Activated CD8-positive, alpha-beta T cell treated with anti-CD3 and anti-CD28 coated beads for 36 hours (primary cell): ENCODE results near the gene PSD4. TPM values are rescaled to one million over a fixed set of nuclear protein-coding genes. Genes with fewer than 3 reads are reported as not detected.

Experiments
- ATAC-seq: fragments of 200-7000 bp; cut with Tn5 transposase; one replicate; pipeline ENCODE4 v1.10.0; 2021; ENCODE audit warnings: mild to moderate bottlenecking, moderate library complexity
- CTCF ChIA-PET: fragments of 350-600 bp; sonication (Branson Sonifier 250); formaldehyde crosslinking; loops from one replicate; lab custom pipeline; 2021; ENCODE audit warnings: antibody characterized with exemption; lab: Charles Lee
- POLR2A ChIA-PET: fragments of 350-600 bp; sonication (Branson Sonifier 250); formaldehyde crosslinking; loops from one replicate; lab custom pipeline; 2021; ENCODE audit warnings: antibody characterized with exemption; lab: Charles Lee
- DNase-seq: peaks from one replicate; pipeline ENCODE4 v3.0.0-alpha.2; 2020
- H3K27ac Mint-ChIP-seq: one replicate; pipeline ENCODE4 v1.8.0; 2021; ENCODE audit warnings: mild to moderate bottlenecking, mixed read lengths
- H3K27me3 Mint-ChIP-seq: one replicate; pipeline ENCODE4 v1.8.0; 2021; ENCODE audit warnings: mixed read lengths
- H3K36me3 Mint-ChIP-seq: one replicate; pipeline ENCODE4 v1.8.0; 2021; ENCODE audit warnings: low read depth, mixed read lengths
- H3K4me1 Mint-ChIP-seq: one replicate; pipeline ENCODE4 v1.8.0; 2021; ENCODE audit warnings: low read depth, mixed read lengths
- H3K4me3 Mint-ChIP-seq: one replicate; pipeline ENCODE4 v1.8.0; 2021; ENCODE audit warnings: mild to moderate bottlenecking, moderate library complexity, mixed read lengths
- H3K9me3 Mint-ChIP-seq: one replicate; pipeline ENCODE4 v1.8.0; 2021; ENCODE audit warnings: mixed read lengths
- intact Hi-C: fragments of 100-400 bp; cut with micrococcal nuclease; formaldehyde crosslinking; loops from one replicate; pipeline ENCODE4 v1.10.0; 2022
- total RNA-seq, 2 experiments: library from RNA; stranded (reverse); gene quantifications; one replicate each; pipeline ENCODE4 v1.2.3, GENCODE V29; 2021
- TF ChIP-seq, protein P1 (sequence below): fragments of 200-600 bp; IDR thresholded peaks from one replicate; pipeline ENCODE4 v1.8.0; 2022; ENCODE audit warnings: antibody characterized with exemption, mild to moderate bottlenecking

Gene PSD4
- total RNA-seq, 2 experiments from 2014 or later: 247 to 251 TPM

GRCh38 chr2:113236367-113237159 lies 62.8 kb downstream of the PSD4 start:
- intact Hi-C loops: no loop called here
- H3K27me3 Mint-ChIP-seq: no peaks in the 10 kb centered on the region
- no peak for ATAC-seq
- peaks cover 24% of the 10 kb centered on the region for H3K4me1 Mint-ChIP-seq
- POLR2A ChIA-PET: interaction anchor here (0.7 kb wide), 1 partner anchor 12 kb away, joined by 3 read pairs; no protein-coding TSS in a partner anchor
- no peak overlapping the region for H3K27ac Mint-ChIP-seq
- no peaks in the 10 kb centered on the region for H3K36me3 Mint-ChIP-seq
- TF ChIP-seq, protein P1, sequence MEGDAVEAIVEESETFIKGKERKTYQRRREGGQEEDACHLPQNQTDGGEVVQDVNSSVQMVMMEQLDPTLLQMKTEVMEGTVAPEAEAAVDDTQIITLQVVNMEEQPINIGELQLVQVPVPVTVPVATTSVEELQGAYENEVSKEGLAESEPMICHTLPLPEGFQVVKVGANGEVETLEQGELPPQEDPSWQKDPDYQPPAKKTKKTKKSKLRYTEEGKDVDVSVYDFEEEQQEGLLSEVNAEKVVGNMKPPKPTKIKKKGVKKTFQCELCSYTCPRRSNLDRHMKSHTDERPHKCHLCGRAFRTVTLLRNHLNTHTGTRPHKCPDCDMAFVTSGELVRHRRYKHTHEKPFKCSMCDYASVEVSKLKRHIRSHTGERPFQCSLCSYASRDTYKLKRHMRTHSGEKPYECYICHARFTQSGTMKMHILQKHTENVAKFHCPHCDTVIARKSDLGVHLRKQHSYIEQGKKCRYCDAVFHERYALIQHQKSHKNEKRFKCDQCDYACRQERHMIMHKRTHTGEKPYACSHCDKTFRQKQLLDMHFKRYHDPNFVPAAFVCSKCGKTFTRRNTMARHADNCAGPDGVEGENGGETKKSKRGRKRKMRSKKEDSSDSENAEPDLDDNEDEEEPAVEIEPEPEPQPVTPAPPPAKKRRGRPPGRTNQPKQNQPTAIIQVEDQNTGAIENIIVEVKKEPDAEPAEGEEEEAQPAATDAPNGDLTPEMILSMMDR: no peak
- no peaks in the 10 kb centered on the region for H3K9me3 Mint-ChIP-seq
- DNase-seq: no peak
- H3K4me3 Mint-ChIP-seq: peak overlapping the region; percentile 47
- CTCF ChIA-PET: interaction anchor here (4.3 to 4.9 kb wide), 2 partner anchors 12 to 98 kb away, joined by 18 to 32 read pairs; no protein-coding TSS in a partner anchor

DNA sequence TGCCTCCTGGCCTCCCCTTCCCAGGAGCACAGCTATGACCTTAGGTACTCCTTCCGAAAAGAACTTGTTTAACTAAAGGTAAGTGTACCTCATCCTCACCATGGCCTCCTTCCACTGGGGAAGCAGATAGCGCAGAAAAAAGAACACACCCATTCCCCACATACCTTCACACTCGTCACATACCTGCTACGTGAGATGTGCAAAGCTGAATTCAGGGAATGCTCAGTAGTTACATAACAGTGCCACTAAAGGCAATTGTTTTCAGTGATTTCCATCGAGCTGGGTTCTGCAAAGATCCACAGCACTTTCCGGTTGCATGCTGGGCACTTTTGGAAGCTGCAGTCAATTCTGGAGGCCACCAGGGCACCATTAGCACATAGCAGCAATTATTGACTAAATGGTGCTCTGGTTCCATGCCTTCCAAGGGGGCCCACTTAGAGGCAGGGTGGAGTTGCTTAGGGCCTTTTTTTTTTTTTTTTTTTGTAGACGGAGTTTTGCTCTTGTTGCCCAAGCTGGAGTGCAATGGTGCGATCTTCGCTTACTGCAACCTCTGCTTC lies 63.9 kb downstream of the PSD4 start:
- Mint-ChIP-seq H3K27ac (no peak overlapping the region), H3K36me3 (no peaks in the 10 kb centered on the region), H3K27me3 (no peaks in the 10 kb centered on the region), H3K9me3 (no peaks in the 10 kb centered on the region), H3K4me1 (peaks cover 24% of the 10 kb centered on the region), H3K4me3 (no peak overlapping the region)
- no peak for DNase-seq
- CTCF ChIA-PET: interaction anchor here (4.3 to 4.9 kb wide), 2 partner anchors 11 to 99 kb away, joined by 18 to 32 read pairs; no protein-coding TSS in a partner anchor
- ATAC-seq: no peak
- TF ChIP-seq, protein P1: no peak
- POLR2A ChIA-PET: interaction anchor here (0.7 kb wide), 1 partner anchor 11 kb away, joined by 3 read pairs; no protein-coding TSS in a partner anchor
- intact Hi-C loops: no loop called here

DNA sequence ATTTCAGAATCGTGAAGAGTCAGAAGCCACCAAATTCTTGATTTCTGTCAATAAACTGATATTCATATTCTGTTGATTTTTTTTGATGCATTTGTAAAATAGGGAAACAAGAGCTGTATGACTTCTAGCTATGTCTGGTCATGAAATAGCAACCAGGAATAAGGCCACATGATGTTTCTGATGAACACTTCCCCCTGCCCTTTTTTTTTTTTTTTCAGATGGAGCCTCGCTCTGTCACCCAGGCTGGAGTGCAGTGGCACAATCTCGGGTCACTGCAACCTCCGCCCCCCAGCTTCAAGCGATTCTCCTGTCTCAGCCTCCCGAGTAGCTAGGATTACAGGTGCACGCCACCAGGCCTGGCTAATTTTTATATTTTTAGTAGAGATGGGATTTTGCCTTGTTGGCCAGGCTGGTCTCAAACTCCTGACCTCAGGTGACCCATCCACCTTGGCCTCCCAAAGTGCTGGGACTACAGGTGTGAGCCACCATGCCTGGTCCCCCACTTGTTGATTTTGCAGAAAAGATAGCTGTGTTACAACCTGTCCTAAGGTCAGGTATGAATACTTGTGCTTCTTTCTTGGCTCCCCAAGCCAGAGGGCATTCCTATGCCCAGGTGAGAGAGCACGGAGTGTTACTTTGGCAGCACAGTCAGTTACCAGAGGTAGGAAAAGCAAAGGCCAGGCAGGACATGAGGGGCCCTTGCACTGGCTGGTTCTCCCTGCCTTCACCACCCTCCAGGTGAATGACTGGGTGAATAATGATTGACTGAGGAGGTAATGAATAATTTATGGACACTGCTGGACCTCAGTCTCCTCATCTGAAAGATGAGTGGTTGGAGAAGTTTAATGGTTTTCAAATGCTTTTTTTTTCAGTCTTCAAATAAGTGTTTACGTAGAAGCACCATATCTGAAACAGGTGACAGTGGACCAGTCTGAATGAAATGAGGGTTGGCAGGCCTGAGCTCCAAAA lies 65.4 kb downstream of the PSD4 start:
- intact Hi-C loops: no loop called here
- TF ChIP-seq, protein P1: no peak
- Mint-ChIP-seq H3K9me3 (no peaks in the 10 kb centered on the region), H3K27me3 (no peaks in the 10 kb centered on the region), H3K4me1 (peaks cover 18% of the 10 kb centered on the region), H3K36me3 (no peaks in the 10 kb centered on the region), H3K4me3 (no peak overlapping the region), H3K27ac (no peak overlapping the region)
- no peak for DNase-seq
- no peak for ATAC-seq
- CTCF ChIA-PET: interaction anchor here (1.0 to 4.9 kb wide), 6 partner anchors 9 to 131 kb away, joined by 3 to 32 read pairs (median 6); no protein-coding TSS in a partner anchor
- POLR2A ChIA-PET: no interaction called here

GRCh38 chr2:113240150-113240914 lies 66.6 kb downstream of the PSD4 start:
- no peaks in the 10 kb centered on the region for H3K9me3 Mint-ChIP-seq
- peak; percentile 57 for ATAC-seq

More at GRCh38 chr2:113240150-113240914, 66.6 kb downstream of the PSD4 start:
- H3K27ac Mint-ChIP-seq: peak overlapping the region; percentile 81
- H3K36me3 Mint-ChIP-seq: no peaks in the 10 kb centered on the region
- no peak for DNase-seq
- POLR2A ChIA-PET: interaction anchor here (1.4 kb wide), 1 partner anchor 10 kb away, joined by 3 read pairs; no protein-coding TSS in a partner anchor
- TF ChIP-seq, protein P1: no peak
- intact Hi-C loops: no loop called here
- H3K27me3 Mint-ChIP-seq: no peaks in the 10 kb centered on the region
- CTCF ChIA-PET: interaction anchor here (0.7 to 4.9 kb wide), 6 partner anchors 8 to 102 kb away, joined by 3 to 32 read pairs (median 6); no protein-coding TSS in a partner anchor
- H3K4me3 Mint-ChIP-seq: peak overlapping the region; percentile 14
- peaks cover 16% of the 10 kb centered on the region for H3K4me1 Mint-ChIP-seq
